GM19023 (cell line): ENCODE results near the gene PTAR1.
A peak's percentile ranks its signal among the peaks of the same experiment; 100 is the strongest.

ENCODE experiments used
- ATAC-seq: cut with Tn5 transposase; IDR thresholded peaks from one replicate; pipeline ENCODE4 v1.9.1; 2021; ENCODE audit warnings: mild to moderate bottlenecking, moderate library complexity; ENCODE audit not compliant: unreplicated experiment

PTAR1 gene

GRCh38 chr9:69674716-69675438 is 84.9 kb downstream of the PTAR1 start:
- no peak for ATAC-seq

GRCh38 chr9:69674112-69674685 is 85.6 kb downstream of the PTAR1 start:
- no peak for ATAC-seq

GRCh38 chr9:69673311-69673640 is 86.5 kb downstream of the PTAR1 start:
- no peak for ATAC-seq

GRCh38 chr9:69672596-69673310 is 87.1 kb downstream of the PTAR1 start:
- peak; percentile 96 for ATAC-seq

GRCh38 chr9:69671879-69672595 is 87.8 kb downstream of the PTAR1 start, which contains the start of gene APBA1:
TSS of gene APBA1 (minus strand) at chr9:69672371.
- peak; percentile 44 for ATAC-seq

- no peak for ATAC-seq
Observed at GRCh38 chr9:69671311-69671878, 88.4 kb downstream of the PTAR1 start.

- no peak for ATAC-seq
Observed at GRCh38 chr9:69667306-69667705, 92.5 kb downstream of the PTAR1 start.

- ATAC-seq: no peak
Observed at GRCh38 chr9:69660304-69660703, 99.5 kb downstream of the PTAR1 start.
